Breast epithelium (tissue), 3 donors: ENCODE data around the gene GPN2.

Experiments
- POLR2A ChIP-seq: fragments of 450-650 bp; IDR thresholded peaks from one replicate; pipeline ENCODE4 v1.6.1; 2016; ENCODE audit warnings: antibody characterized with exemption, mild to moderate bottlenecking, moderate library complexity
- POLR2AphosphoS5 ChIP-seq, 3 donors: sonication (generic); formaldehyde crosslinking; IDR thresholded peaks; one replicate each; pipeline ENCODE4 v1.6.1; 2017; ENCODE audit warnings: antibody characterized with exemption in 3 of 3
- TF ChIP-seq, protein P1 (sequence below), 3 donors: fragments of 450-650 bp; IDR thresholded peaks; one replicate each; pipeline ENCODE4 v1.5.1; 2016 to 2017; ENCODE audit warnings: antibody characterized with exemption in 3 of 3, mild to moderate bottlenecking in 3 of 3, moderate library complexity in 3 of 3

DNA sequence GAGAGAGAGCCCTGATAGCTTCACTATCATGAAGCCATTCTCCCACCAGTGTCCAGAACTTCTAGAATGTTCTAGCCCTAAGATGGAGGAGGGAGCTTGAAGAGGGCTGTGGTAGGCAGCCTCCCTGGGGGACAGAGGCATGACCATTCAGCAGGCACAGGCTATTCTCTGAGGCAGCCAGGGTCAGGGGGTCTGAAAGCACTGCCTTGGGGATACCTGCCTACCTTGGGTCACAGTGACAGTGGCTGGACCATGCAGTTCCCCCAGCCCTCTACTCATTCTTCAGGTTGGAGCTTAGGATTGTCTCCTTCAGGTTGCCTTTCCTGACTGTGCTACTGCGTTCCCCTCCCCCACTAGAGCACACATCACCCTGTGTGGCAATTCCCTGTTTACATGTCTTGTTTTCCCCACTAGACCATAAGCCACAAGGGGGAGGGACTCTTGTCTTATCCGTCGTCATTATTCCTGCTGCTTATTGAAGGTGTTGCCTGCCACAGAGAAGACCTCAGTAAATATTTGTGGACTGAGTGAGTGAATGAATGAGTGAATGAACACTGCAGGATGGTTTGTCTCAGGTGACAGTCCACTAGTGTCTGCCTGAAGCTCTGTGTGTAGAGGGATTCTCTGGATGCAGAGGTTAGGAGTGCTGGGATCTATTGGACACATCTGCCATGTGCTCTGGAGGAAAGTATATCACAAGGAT lies 58.4 kb downstream of the GPN2 start:
- TF ChIP-seq, protein P1, sequence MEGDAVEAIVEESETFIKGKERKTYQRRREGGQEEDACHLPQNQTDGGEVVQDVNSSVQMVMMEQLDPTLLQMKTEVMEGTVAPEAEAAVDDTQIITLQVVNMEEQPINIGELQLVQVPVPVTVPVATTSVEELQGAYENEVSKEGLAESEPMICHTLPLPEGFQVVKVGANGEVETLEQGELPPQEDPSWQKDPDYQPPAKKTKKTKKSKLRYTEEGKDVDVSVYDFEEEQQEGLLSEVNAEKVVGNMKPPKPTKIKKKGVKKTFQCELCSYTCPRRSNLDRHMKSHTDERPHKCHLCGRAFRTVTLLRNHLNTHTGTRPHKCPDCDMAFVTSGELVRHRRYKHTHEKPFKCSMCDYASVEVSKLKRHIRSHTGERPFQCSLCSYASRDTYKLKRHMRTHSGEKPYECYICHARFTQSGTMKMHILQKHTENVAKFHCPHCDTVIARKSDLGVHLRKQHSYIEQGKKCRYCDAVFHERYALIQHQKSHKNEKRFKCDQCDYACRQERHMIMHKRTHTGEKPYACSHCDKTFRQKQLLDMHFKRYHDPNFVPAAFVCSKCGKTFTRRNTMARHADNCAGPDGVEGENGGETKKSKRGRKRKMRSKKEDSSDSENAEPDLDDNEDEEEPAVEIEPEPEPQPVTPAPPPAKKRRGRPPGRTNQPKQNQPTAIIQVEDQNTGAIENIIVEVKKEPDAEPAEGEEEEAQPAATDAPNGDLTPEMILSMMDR (IDR thresholded peaks at IDR 0.05): no peak
- no peak for TF ChIP-seq POLR2AphosphoS5 (IDR thresholded peaks at IDR 0.05)
- TF ChIP-seq POLR2A: no peak
